Mononuclear cell (primary cell): ENCODE results near the gene FBXO31. TPM values are rescaled to one million over a fixed set of nuclear protein-coding genes. Genes with fewer than 3 reads are reported as not detected.

Source experiments
- H3K27me3 ChIP-seq: 2 replicates; pipeline ENCODE4 v1.6.0; 2011; ENCODE audit warnings: low read length, control low read depth; ENCODE audit not compliant: insufficient read depth
- H3K4me1 ChIP-seq: 2 replicates; pipeline ENCODE4 v1.5.1; 2011; ENCODE audit warnings: mild to moderate bottlenecking, low read length, control low read depth; ENCODE audit not compliant: insufficient read depth
- H3K4me3 ChIP-seq: 2 replicates; pipeline ENCODE4 v1.5.1; 2011; ENCODE audit warnings: mild to moderate bottlenecking, low read length, moderate library complexity
- H3K9me3 ChIP-seq: 2 replicates; pipeline ENCODE4 v1.5.1; 2011; ENCODE audit warnings: low read depth, mild to moderate bottlenecking, control low read depth, low read length
- total RNA-seq: library from RNA; depleted of rRNA; stranded (reverse); fragments of >200 nt; gene quantifications from one replicate; pipeline ENCODE4 v1.2.3, GENCODE V29; 2012

FBXO31 gene
- total RNA-seq, result 17.3 TPM

- Histone ChIP-seq H3K4me3 (peak within 1 kb of the TSS; percentile 63), H3K9me3 (no peaks in the 10 kb centered on the region), H3K27me3 (no peaks in the 10 kb centered on the region), H3K4me1 (peaks cover 50% of the 10 kb centered on the region)
Measured at GRCh38 chr16:87383505-87384161, at the start of gene FBXO31. FBXO31 (minus strand) TSS chr16:87383776; CDS start chr16:87383744, 32 bp downstream.

GRCh38 chr16:87432330-87432915 is 48.8 kb upstream of the FBXO31 start:
- peaks cover 12% of the 10 kb centered on the region for H3K4me1 ChIP-seq
- H3K4me3 ChIP-seq, result no peak overlapping the region
- no peaks in the 10 kb centered on the region for H3K9me3 ChIP-seq

GRCh38 chr16:87431926-87432325 is 48.4 kb upstream of the FBXO31 start:
- Histone ChIP-seq H3K27me3 (no peaks in the 10 kb centered on the region), H3K4me1 (peaks cover 12% of the 10 kb centered on the region), H3K4me3 (no peak overlapping the region), H3K9me3 (no peaks in the 10 kb centered on the region)

More at GRCh38 chr16:87432330-87432915, 48.8 kb upstream of the FBXO31 start:
- no peaks in the 10 kb centered on the region for H3K27me3 ChIP-seq

GRCh38 chr16:87426423-87427215 is 43.0 kb upstream of the FBXO31 start:
- no peak overlapping the region for H3K4me3 ChIP-seq
- no peaks in the 10 kb centered on the region for H3K4me1 ChIP-seq
- H3K27me3 ChIP-seq, result no peaks in the 10 kb centered on the region
- H3K9me3 ChIP-seq, result no peaks in the 10 kb centered on the region

GRCh38 chr16:87425941-87426340 is 42.4 kb upstream of the FBXO31 start:
- no peaks in the 10 kb centered on the region for H3K4me1 ChIP-seq

GRCh38 chr16:87424266-87424665 is 40.7 kb upstream of the FBXO31 start:
- Histone ChIP-seq H3K9me3 (no peaks in the 10 kb centered on the region), H3K27me3 (no peaks in the 10 kb centered on the region), H3K4me1 (no peaks in the 10 kb centered on the region), H3K4me3 (no peak overlapping the region)

More at GRCh38 chr16:87425941-87426340, 42.4 kb upstream of the FBXO31 start:
- H3K4me3 ChIP-seq, result no peak overlapping the region
- no peaks in the 10 kb centered on the region for H3K9me3 ChIP-seq
- H3K27me3 ChIP-seq, result no peaks in the 10 kb centered on the region

GRCh38 chr16:87423429-87423828 is 39.9 kb upstream of the FBXO31 start:
- Histone ChIP-seq H3K27me3 (no peaks in the 10 kb centered on the region), H3K4me1 (no peaks in the 10 kb centered on the region), H3K9me3 (no peaks in the 10 kb centered on the region), H3K4me3 (no peak overlapping the region)

GRCh38 chr16:87422106-87422505 is 38.5 kb upstream of the FBXO31 start:
- Histone ChIP-seq H3K27me3 (no peaks in the 10 kb centered on the region), H3K4me3 (no peak overlapping the region), H3K4me1 (no peaks in the 10 kb centered on the region), H3K9me3 (no peaks in the 10 kb centered on the region)

- Histone ChIP-seq H3K4me1 (no peaks in the 10 kb centered on the region), H3K27me3 (no peaks in the 10 kb centered on the region), H3K4me3 (no peak overlapping the region), H3K9me3 (no peaks in the 10 kb centered on the region)
Measured at GRCh38 chr16:87421003-87421912, 37.7 kb upstream of the FBXO31 start.

GRCh38 chr16:87420026-87421002 is 36.7 kb upstream of the FBXO31 start:
- Histone ChIP-seq H3K27me3 (no peaks in the 10 kb centered on the region), H3K4me3 (no peak overlapping the region), H3K4me1 (no peaks in the 10 kb centered on the region), H3K9me3 (no peaks in the 10 kb centered on the region)

- Histone ChIP-seq H3K4me1 (no peaks in the 10 kb centered on the region), H3K4me3 (no peak overlapping the region), H3K9me3 (no peaks in the 10 kb centered on the region)
Measured at GRCh38 chr16:87418644-87419043, 35.1 kb upstream of the FBXO31 start.

GRCh38 chr16:87418216-87418615 is 34.6 kb upstream of the FBXO31 start:
- Histone ChIP-seq H3K4me3 (no peak overlapping the region), H3K27me3 (no peaks in the 10 kb centered on the region), H3K4me1 (no peaks in the 10 kb centered on the region), H3K9me3 (no peaks in the 10 kb centered on the region)

More at GRCh38 chr16:87418644-87419043, 35.1 kb upstream of the FBXO31 start:
- H3K27me3 ChIP-seq, result no peaks in the 10 kb centered on the region

- Histone ChIP-seq H3K4me3 (no peak overlapping the region), H3K4me1 (no peaks in the 10 kb centered on the region), H3K9me3 (no peaks in the 10 kb centered on the region), H3K27me3 (no peaks in the 10 kb centered on the region)
Measured at GRCh38 chr16:87417528-87417910, 33.9 kb upstream of the FBXO31 start.
